Measurements from ENCODE around the gene MBOAT7.
"Not testable (repeated sequence)": the region's sequence is repeated elsewhere in the genome, so short reads cannot be mapped to it uniquely, and the experiment has no call there.

The MBOAT7 gene

DNA sequence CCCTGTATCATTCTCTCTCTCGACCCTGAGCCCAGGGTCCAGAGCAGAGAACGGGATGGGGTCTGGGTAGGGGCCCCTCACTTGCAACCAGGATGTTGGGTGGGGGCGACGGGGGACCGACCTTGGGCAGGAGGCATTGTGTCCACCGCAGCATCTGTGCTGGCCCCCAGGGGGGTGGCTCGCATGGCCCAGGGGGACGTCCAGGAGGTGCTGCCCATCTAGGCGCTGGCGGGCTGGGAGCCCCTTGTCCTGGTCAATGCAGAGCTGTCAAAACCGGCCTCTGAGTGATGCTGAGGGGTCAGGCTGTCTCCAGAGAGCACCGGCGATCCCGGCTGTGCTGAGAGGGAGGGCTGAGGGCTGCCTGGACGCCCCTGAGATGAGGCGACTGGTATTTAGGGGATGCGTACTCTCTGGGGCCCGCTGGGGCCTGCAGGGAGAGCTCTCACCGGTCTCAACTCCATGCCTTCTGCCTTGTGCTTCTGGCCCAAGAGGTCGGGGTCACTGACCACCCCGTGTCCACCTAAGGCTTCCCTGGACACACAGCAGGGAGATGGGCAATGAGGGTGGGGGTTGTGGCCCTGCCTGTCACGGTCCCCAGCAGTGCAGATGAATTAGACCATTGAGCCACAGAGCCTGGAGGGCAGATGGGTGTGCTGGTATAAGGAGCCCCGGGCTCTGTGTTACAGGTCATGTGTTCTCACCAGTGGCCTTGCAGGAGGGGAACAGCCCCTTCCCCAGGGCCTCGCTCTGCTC, 19.9 kb upstream of the MBOAT7 start:
- no peak for DNase-seq (ENCODE audit: low read depth)

- DNase-seq (ENCODE audit: low read depth): no peak
Observed at GRCh38 chr19:54208784-54209057, 19.3 kb upstream of the MBOAT7 start.

GRCh38 chr19:54207983-54208783, 18.8 kb upstream of the MBOAT7 start:
- DNase-seq (ENCODE audit: low read depth): no peak

- no peak for DNase-seq (ENCODE audit: low read depth)
Observed at GRCh38 chr19:54207676-54207982, 18.2 kb upstream of the MBOAT7 start.

DNA sequence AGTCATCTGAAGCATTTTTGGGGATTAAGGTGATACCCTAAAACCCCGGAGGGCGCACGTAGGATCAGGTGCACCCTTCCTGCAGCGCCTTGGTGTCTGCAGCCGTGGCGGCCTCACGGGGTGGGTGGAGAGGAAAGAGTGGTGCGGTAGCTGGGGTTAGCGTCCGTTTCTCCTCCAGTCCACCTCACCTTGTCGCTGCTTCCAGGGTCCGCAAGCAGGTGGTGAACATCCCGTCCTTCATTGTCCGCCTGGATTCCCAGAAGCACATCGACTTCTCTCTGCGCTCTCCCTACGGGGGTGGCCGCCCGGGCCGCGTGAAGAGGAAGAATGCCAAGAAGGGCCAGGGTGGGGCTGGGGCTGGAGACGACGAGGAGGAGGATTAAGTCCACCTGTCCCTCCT, 17.8 kb upstream of the MBOAT7 start:
- DNase-seq (ENCODE audit: low read depth): not testable (repeated sequence)

DNA sequence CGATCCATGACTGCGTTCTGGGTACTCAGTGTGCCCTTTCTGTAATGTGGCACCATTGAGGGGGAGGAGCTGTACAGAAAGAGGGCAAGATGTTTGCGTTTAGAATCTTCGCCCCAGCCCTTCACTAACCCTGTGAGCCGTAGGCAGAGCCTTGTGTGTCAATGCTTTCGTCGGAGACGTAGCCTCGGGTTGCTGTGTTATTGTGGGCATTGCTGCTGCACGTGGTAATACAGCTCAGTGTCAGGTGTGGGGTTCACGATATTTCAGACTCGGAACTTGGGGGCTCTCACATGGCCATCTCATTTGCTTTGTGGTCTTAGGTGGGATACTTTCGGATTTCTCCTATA, 17.4 kb upstream of the MBOAT7 start:
- no peak for DNase-seq (ENCODE audit: low read depth)

DNA sequence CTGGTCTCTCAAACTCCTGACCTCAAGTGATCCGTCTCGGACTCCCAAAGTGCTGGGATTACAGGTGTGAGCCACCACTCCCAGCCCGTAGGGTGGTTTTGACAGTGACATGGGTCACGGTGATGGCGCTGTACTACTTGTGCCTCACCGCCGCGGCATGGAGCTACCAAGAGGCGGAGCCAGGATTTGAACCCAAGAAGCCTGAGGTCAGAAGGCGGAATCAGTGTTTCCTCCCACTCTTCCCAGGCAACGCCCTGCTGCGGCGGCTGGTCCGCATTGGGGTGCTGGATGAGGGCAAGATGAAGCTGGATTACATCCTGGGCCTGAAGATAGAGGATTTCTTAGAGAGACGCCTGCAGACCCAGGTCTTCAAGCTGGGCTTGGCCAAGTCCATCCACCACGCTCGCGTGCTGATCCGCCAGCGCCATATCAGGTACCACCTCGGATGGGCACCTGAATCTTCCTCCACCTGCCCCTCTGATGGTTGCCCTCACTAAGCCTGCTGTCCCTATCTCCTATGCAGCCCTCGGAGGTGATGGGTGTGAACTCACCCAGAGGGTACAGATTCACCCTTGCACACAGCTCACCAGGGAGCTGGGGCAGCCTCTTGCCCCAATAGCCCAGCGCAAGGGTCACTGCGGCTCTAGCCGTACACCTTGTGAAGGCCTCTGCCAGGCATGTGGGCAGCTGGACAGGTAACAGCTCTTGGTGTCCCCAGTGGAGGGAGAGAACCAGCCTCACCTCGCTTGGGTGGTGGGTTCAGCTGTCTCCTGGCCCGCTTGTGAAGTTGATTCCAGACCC, 16.9 kb upstream of the MBOAT7 start:
- no peak for DNase-seq (ENCODE audit: low read depth)

DNA sequence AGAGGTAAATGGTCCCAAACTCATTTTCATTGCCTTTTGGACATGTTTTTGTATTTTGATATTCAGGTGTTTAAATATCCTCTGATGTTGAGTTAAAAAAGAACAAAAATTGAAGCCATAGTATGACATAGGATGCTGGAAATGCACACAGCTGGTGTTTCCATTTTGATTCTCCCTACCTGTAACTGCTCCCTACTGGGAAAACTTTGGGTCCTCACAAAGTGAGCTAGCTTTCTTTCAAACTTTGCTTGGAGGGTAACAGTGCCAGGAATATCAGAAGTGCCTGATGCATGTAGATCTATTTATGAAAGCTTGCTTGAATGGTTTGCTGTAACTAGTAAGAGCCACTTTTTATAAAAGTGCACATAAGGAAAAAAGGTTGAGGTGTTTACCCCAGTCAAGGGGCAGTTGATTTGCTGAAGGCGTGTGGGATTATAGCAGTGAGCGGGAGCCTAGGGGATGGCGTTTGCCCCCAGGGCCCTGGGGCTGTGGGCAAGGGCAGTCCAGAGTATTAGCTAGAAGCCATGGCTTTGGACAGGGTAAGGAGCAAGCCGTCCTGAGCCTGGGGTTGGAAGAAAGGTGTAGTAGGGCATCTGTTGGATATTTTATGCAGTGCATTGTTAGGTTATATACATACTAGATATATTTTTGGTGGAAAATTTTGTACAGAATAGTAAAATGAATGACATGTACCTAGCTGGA, 15.5 kb upstream of the MBOAT7 start:
- no peak for DNase-seq (ENCODE audit: low read depth)

GRCh38 chr19:54203151-54203611, 13.8 kb upstream of the MBOAT7 start:
- no peak for DNase-seq (ENCODE audit: low read depth)

GRCh38 chr19:54201980-54202379, 12.6 kb upstream of the MBOAT7 start:
- no peak for DNase-seq (ENCODE audit: low read depth)

DNA sequence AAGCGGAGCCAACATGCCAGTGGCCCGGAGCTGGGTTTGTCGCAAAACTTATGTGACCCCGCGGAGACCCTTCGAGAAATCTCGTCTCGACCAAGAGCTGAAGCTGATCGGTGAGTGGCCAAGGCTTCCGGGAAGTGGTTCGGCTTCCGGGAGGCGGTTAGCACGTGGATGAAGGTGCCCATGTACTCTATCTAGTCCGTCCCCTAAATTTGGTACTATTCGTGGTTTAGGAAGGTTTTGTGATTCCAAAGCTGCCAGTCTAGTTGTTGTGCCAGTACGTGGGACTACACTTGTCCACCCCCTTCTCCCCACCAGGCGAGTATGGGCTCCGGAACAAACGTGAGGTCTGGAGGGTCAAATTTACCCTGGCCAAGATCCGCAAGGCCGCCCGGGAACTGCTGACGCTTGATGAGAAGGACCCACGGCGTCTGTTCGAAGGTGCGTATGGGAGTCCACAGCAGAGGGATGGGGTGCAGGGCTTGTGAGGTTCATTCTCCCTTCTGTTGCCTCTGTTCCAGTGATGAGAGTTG, 11.9 kb upstream of the MBOAT7 start:
- DNase-seq (ENCODE audit: low read depth): no peak

GRCh38 chr19:54199401-54199800, 10.0 kb upstream of the MBOAT7 start:
- DNase-seq (ENCODE audit: low read depth): no peak

GRCh38 chr19:54197121-54197520, 7.7 kb upstream of the MBOAT7 start:
- no peak for DNase-seq (ENCODE audit: low read depth)

- no peak for DNase-seq (ENCODE audit: low read depth)
Observed at GRCh38 chr19:54196536-54196935, 7.2 kb upstream of the MBOAT7 start.

DNA sequence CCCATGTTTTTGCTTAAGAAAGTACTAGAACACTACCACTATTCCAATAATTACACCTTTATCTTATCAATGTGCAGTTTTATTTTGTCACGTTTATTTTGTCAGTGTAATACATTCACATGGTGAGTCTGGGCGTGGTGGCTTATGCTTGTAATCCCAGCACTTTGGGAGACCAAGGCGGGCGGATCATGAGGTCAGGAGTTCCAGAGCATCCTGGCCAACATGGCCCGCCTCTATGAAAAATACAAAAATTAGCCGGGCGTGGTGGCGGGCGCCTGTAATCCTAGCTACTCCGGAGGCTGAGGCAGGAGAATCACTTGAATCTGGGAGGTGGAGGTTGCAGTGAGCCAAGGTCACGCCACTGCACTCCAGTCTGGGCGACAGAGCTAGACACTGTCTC, 5.1 kb upstream of the MBOAT7 start:
- DNase-seq (ENCODE audit: low read depth): not testable (repeated sequence)

DNA sequence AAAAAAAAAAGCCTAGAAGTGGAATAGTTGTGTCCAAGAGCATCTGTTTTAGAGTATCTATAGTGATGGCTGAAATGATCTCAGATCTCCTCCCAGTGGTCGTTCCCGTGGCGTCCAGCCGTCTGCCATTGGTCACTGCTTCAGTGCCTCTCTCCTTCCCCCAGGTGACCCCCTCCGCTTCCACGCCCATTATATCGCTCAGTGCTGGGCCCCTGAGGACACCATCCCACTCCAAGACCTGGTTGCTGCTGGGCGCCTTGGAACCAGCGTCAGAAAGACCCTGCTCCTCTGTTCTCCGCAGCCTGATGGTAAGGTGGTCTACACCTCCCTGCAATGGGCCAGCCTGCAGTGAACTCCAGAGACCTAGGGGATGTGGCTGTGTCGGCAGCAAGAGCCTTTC, 3.6 kb upstream of the MBOAT7 start:
- no peak for DNase-seq (ENCODE audit: low read depth)

GRCh38 chr19:54191811-54192453, 2.6 kb upstream of the MBOAT7 start:
- DNase-seq (ENCODE audit: low read depth): no peak

GRCh38 chr19:54191011-54191810, 1.8 kb upstream of the MBOAT7 start, which contains the start of gene TSEN34:
TSEN34 (plus strand) TSS chr19:54191308; CDS start chr19:54191365, 57 bp downstream.
- DNase-seq (ENCODE audit: low read depth): peak; percentile 72

- DNase-seq (ENCODE audit: low read depth): peak; percentile 100
Observed at GRCh38 chr19:54190503-54191010, 1.2 kb upstream of the MBOAT7 start.

GRCh38 chr19:54189735-54190502, 539 bp upstream of the MBOAT7 start:
- DNase-seq (ENCODE audit: low read depth): peak; percentile 100
